ENCODE results near the gene SEZ6L. TPM values are rescaled to one million over a fixed set of nuclear protein-coding genes. Genes with fewer than 3 reads are reported as not detected.

The SEZ6L gene
- total RNA-seq, 1 donor from 2014 or later, result 1.7 TPM

DNA sequence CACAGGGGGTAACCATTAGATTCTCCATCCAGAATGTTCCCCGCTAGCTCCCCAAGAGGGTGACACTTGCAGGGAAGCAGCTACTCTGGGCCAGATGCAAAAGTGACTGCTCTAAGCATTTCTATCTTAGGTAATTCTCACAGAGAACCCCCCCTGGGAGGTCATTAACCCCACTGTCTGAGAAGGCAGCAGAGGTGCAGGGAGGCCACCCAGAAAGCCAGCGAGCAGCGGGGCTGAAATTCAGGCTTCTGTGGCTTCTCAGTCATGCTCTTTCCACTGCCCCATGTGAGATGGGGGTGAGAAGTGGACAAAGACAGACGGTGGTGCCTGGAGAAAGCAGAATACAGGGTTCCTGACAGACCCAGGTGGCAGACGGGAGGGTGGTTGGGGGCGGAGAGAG lies 145.4 kb downstream of the SEZ6L start:
- Mint-ChIP-seq H3K4me1 (no peaks in the 10 kb centered on the region), H3K27ac (ENCODE audit: unreplicated experiment) (no peak overlapping the region), H3K9me3 (no peaks in the 10 kb centered on the region), H3K27me3 (ENCODE audit: low read depth) (peaks cover 59% of the 10 kb centered on the region), H3K36me3 (ENCODE audit: low read depth) (no peaks in the 10 kb centered on the region), H3K4me3 (no peak overlapping the region)
- DNase-seq (ENCODE audit: low read depth, low spot score), result no peak
- TF ChIP-seq, protein P1, sequence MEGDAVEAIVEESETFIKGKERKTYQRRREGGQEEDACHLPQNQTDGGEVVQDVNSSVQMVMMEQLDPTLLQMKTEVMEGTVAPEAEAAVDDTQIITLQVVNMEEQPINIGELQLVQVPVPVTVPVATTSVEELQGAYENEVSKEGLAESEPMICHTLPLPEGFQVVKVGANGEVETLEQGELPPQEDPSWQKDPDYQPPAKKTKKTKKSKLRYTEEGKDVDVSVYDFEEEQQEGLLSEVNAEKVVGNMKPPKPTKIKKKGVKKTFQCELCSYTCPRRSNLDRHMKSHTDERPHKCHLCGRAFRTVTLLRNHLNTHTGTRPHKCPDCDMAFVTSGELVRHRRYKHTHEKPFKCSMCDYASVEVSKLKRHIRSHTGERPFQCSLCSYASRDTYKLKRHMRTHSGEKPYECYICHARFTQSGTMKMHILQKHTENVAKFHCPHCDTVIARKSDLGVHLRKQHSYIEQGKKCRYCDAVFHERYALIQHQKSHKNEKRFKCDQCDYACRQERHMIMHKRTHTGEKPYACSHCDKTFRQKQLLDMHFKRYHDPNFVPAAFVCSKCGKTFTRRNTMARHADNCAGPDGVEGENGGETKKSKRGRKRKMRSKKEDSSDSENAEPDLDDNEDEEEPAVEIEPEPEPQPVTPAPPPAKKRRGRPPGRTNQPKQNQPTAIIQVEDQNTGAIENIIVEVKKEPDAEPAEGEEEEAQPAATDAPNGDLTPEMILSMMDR (conservative IDR thresholded peaks at IDR 0.05), result no peak

DNA sequence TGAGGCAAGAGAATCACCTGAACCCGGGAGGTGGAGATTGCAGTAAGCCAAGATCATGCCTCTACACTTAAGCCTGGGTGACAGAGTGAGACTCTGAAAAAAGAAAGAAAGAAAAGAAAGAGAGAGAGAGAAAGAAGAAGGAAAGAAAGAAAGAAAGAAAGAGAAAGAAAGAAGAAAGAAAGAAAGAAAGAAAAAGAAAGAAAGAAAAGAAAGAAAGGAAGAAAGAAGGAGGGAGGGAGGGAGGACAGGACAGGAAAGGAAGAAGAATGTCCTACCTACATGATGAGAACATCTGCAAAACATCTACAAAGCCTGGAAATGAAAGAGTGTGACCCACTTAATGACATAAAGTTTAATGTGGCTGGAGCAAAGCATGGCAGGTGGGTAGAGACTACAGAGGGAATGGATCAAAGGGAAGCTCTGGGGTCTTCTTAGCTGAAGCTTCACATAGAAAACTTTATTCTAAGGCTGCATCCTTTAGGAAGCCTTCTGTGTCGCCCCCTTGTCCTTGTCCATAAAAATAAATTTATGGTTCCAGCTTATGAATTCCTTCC lies 147.5 kb downstream of the SEZ6L start:
- Mint-ChIP-seq H3K4me1 (no peaks in the 10 kb centered on the region), H3K9me3 (no peaks in the 10 kb centered on the region), H3K27me3 (ENCODE audit: low read depth) (peaks cover 56% of the 10 kb centered on the region), H3K4me3 (no peak overlapping the region), H3K27ac (ENCODE audit: unreplicated experiment) (no peak overlapping the region), H3K36me3 (ENCODE audit: low read depth) (no peaks in the 10 kb centered on the region)
- TF ChIP-seq, protein P1 (conservative IDR thresholded peaks at IDR 0.05), result no peak
- no peak for DNase-seq (ENCODE audit: low read depth, low spot score)

DNA sequence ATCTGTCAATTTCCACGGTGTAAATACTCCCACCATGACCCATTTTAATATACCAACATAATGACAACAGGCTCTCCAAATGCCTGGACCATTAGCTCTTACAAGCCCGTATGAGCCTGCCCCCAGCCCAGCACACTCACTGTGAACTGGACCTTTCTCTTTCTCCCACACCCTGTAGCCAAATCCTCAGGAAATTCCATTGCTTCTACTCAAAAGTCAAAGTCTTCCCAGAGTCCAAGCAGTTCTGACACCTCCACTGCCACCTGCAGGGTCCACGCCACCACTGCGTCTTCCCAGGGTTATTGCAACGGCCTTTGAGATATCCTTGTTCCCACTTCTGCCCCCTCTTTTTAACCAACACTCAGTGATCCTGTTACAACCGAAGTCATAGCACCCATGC lies 149.7 kb downstream of the SEZ6L start:
- Mint-ChIP-seq H3K9me3 (no peaks in the 10 kb centered on the region), H3K36me3 (ENCODE audit: low read depth) (no peaks in the 10 kb centered on the region), H3K27ac (ENCODE audit: unreplicated experiment) (no peak overlapping the region), H3K27me3 (ENCODE audit: low read depth) (peaks cover 63% of the 10 kb centered on the region), H3K4me3 (no peak overlapping the region), H3K4me1 (no peaks in the 10 kb centered on the region)
- TF ChIP-seq, protein P1 (conservative IDR thresholded peaks at IDR 0.05), result no peak
- DNase-seq (ENCODE audit: low read depth, low spot score), result no peak

DNA sequence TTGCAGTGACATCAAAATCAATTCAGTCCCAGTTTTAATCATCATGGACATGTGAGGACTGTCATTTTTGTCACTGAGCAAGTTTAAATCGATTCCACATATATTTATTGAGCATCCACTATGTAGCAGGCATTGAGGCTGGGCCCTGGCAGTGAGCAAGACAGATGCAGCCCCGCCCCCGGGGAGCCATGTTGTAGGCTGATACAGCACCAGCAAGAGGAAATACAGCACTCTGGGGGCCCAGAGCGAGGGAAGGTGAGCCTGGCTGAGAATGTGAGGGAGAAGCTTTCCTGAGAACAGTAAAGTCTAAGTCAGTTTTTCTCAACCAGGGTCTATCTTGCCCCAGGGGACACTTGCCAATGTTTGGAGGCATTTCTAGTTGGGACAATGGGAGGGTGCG lies 151.2 kb downstream of the SEZ6L start:
- TF ChIP-seq, protein P1 (conservative IDR thresholded peaks at IDR 0.05), result no peak
- Mint-ChIP-seq H3K9me3 (no peaks in the 10 kb centered on the region), H3K27me3 (ENCODE audit: low read depth) (peaks cover 63% of the 10 kb centered on the region), H3K4me1 (no peaks in the 10 kb centered on the region), H3K36me3 (ENCODE audit: low read depth) (no peaks in the 10 kb centered on the region), H3K27ac (ENCODE audit: unreplicated experiment) (no peak overlapping the region), H3K4me3 (no peak overlapping the region)
- no peak for DNase-seq (ENCODE audit: low read depth, low spot score)

DNA sequence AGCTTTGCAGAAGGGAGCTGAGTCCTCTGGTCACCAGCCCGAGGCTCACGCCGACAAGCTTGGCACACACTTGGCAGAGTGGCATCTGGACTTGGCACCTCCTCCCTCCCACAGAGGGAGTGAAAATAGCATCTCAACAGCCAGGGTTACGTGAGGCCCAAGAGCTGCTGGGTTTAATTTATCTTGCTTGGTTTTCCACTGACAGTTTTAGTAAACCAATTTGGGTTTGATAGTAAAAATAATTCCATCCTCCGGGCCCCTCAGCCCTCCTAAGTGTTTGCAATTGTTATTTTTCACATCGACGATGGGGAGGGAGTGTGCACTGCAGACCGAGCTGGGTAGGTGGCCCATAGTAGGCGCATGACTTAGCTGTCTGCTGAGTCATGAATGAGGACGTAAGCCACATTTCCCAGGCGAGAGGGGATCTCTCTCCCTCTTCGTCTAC lies 152.2 kb downstream of the SEZ6L start:
- TF ChIP-seq, protein P1 (conservative IDR thresholded peaks at IDR 0.05), result no peak
- H3K4me3 Mint-ChIP-seq, result no peak overlapping the region
- H3K4me1 Mint-ChIP-seq, result no peaks in the 10 kb centered on the region
- H3K27me3 Mint-ChIP-seq (ENCODE audit: low read depth), result peaks cover 62% of the 10 kb centered on the region
- H3K27ac Mint-ChIP-seq (ENCODE audit: unreplicated experiment), result no peak overlapping the region
- no peaks in the 10 kb centered on the region for H3K9me3 Mint-ChIP-seq
- H3K36me3 Mint-ChIP-seq (ENCODE audit: low read depth), result no peaks in the 10 kb centered on the region
- DNase-seq (ENCODE audit: low read depth, low spot score), result no peak

Measured in neural crest cell (in vitro differentiated cells).